CD8-positive, alpha-beta memory T cell (primary cell): ENCODE data around the gene RND1. TPM values are rescaled to one million over a fixed set of nuclear protein-coding genes. Genes with fewer than 3 reads are reported as not detected.

Experiments used
- polyA plus RNA-seq: library from polyadenylated mRNA; unstranded; fragments of 300-500 nt; fragmentation: Illumina TruSeq; gene quantifications from one replicate; pipeline ENCODE4 v1.2.3, GENCODE V29; 2021
- total RNA-seq, 2 experiments: library from RNA; stranded (reverse); gene quantifications; one replicate each; pipeline ENCODE4 v1.2.3, GENCODE V29; 2021

The RND1 gene
- total and polyA plus RNA-seq, 3 experiments from 2014 or later = 0.90 to 2.6 (median 2.0) TPM

Other genes starting within 250 kb of the RND1 start
- gene KANSL2, start 183.6 kb downstream of the RND1 start, total RNA-seq = 10 to 100 TPM; 58.7 to 60.3 TPM
- 34.3 TPM for gene KANSL2, start 183.6 kb downstream of the RND1 start, polyA plus RNA-seq
- 10 to 100 TPM; 59.1 to 66.4 TPM for gene CCNT1, start 149.2 kb downstream of the RND1 start, total RNA-seq
- gene CCNT1, start 149.2 kb downstream of the RND1 start, polyA plus RNA-seq = 12.9 TPM
- under 1 TPM; 0.04 to 0.37 TPM for gene ADCY6, start 76.8 kb downstream of the RND1 start, total RNA-seq
- not detected for gene ADCY6, start 76.8 kb downstream of the RND1 start, polyA plus RNA-seq
- 1 to 10 TPM; 6.3 to 6.6 TPM for gene CACNB3, start 47.4 kb downstream of the RND1 start, total RNA-seq
- gene CACNB3, start 47.4 kb downstream of the RND1 start, polyA plus RNA-seq = 3.2 TPM
- 100 to 1,000 TPM; 147 to 148 TPM for gene DDX23, start 13.7 kb downstream of the RND1 start, total RNA-seq
- gene DDX23, start 13.7 kb downstream of the RND1 start, polyA plus RNA-seq = 51.0 TPM
- gene FKBP11, start 59.6 kb upstream of the RND1 start, total RNA-seq = 100 to 1,000 TPM in 1 of 2 experiments, 10 to 100 TPM in 1; 98.3 to 103 TPM
- gene FKBP11, start 59.6 kb upstream of the RND1 start, polyA plus RNA-seq = 238 TPM
- 10 to 100 TPM; 91.5 to 91.8 TPM for gene ARF3, start 91.6 kb upstream of the RND1 start, total RNA-seq
- 24.5 TPM for gene ARF3, start 91.6 kb upstream of the RND1 start, polyA plus RNA-seq
- 1 to 10 TPM; 1.4 TPM for gene WNT10B, start 105.9 kb upstream of the RND1 start, total RNA-seq
- gene WNT10B, start 105.9 kb upstream of the RND1 start, polyA plus RNA-seq = 0.21 TPM
- not detected for gene WNT1, start 112.5 kb upstream of the RND1 start, total RNA-seq
- 2.3 TPM for gene WNT1, start 112.5 kb upstream of the RND1 start, polyA plus RNA-seq
- under 1 TPM; 0.33 to 0.39 TPM for gene DDN, start 133.5 kb upstream of the RND1 start, total RNA-seq
- gene DDN, start 133.5 kb upstream of the RND1 start, polyA plus RNA-seq = not detected
- 10 to 100 TPM; 73.3 to 78.3 TPM for gene PRKAG1, start 152.9 kb upstream of the RND1 start, total RNA-seq
- 45.9 TPM for gene PRKAG1, start 152.9 kb upstream of the RND1 start, polyA plus RNA-seq
- 10 to 100 TPM; 79.4 to 79.7 TPM for gene KMT2D, start 194.9 kb upstream of the RND1 start, total RNA-seq
- gene KMT2D, start 194.9 kb upstream of the RND1 start, polyA plus RNA-seq = 22.8 TPM
- 10 to 100 TPM; 10.1 to 10.2 TPM for gene RHEBL1, start 204.1 kb upstream of the RND1 start, total RNA-seq
- gene RHEBL1, start 204.1 kb upstream of the RND1 start, polyA plus RNA-seq = 8.0 TPM
- under 1 TPM in 1 of 2 experiments, not detected in 1; 0.04 TPM for gene DHH, start 228.9 kb upstream of the RND1 start, total RNA-seq
- not detected for gene DHH, start 228.9 kb upstream of the RND1 start, polyA plus RNA-seq
- gene LMBR1L, start 245.0 kb upstream of the RND1 start, total RNA-seq = 10 to 100 TPM; 47.2 to 48.7 TPM
- 37.6 TPM for gene LMBR1L, start 245.0 kb upstream of the RND1 start, polyA plus RNA-seq